ENCODE measurements around the gene MYBPC2.

The MYBPC2 gene

DNA sequence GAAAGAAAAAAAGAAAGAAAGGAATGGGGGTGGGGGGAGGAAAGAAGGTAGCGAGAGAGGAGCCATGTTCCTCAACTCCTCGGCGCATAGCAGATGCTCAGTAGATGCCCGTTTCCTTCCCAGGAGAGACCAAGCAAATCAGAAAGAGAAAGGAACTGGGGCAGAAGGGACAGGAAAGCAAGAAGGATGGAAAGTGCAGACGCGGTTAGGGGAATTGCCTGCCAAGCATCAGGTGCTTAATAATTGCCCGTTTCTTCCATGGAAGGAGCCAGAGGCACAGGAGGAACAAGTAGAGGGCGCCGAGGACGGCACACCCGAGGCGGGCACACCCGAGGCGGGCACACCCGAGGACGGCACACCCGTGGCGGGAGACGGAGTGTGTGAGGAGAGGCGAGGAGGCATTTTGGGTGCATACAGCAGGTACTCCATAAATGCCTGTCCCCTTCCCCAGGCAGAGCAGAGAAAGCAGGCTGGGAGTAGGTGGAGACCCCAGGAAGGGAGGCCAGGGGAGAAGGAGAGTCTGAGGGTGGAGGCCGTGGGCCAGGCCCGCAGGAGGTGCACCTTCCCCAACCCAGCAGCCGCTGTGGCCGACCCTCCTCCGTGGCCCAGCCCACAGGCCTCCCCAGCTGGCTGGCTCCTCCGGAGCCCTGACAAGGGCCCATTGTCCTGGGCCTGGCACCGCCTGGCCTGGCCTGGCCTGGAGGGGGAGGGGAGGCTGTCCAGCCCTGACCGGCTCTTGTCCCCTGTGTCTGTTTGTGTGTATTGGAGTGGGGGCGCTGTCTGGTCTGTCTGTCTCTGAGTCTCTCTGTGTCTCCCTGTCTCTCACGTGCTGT lies 63.7 kb downstream of the MYBPC2 start:
- no peak for DNase-seq (ENCODE audit: low spot score)

GRCh38 chr19:50497022-50497405 lies 64.3 kb downstream of the MYBPC2 start:
- DNase-seq (ENCODE audit: low spot score), result no peak

- no peak for DNase-seq (ENCODE audit: low spot score)
Measured at GRCh38 chr19:50498219-50499056, 65.7 kb downstream of the MYBPC2 start.

GRCh38 chr19:50500060-50500752 lies 67.5 kb downstream of the MYBPC2 start:
- no peak for DNase-seq (ENCODE audit: low spot score)

DNA sequence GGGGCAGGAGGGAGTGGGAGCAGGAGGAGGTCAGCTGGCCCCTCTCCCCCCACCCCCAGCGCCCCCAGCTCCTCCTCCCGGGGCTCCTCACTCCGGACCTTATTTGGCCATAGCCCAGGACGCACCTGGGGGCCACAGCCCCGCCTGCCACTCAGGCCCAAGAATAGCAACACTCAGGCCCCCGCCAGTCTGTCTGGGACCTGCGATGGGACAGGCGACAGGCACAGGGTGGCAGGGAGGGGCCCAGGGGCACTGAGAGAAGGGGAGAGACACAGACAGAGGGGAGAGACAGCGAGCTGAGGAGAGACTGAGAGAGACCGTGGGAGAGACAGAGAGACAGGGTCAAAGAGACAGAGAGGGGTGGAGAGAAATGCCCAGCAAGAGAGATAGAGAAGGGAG lies 68.1 kb downstream of the MYBPC2 start:
- no peak for DNase-seq (ENCODE audit: low spot score)

GRCh38 chr19:50501186-50501567 lies 68.5 kb downstream of the MYBPC2 start:
- DNase-seq (ENCODE audit: low spot score), result no peak

GRCh38 chr19:50501568-50502475 lies 69.1 kb downstream of the MYBPC2 start:
- no peak for DNase-seq (ENCODE audit: low spot score)

DNA sequence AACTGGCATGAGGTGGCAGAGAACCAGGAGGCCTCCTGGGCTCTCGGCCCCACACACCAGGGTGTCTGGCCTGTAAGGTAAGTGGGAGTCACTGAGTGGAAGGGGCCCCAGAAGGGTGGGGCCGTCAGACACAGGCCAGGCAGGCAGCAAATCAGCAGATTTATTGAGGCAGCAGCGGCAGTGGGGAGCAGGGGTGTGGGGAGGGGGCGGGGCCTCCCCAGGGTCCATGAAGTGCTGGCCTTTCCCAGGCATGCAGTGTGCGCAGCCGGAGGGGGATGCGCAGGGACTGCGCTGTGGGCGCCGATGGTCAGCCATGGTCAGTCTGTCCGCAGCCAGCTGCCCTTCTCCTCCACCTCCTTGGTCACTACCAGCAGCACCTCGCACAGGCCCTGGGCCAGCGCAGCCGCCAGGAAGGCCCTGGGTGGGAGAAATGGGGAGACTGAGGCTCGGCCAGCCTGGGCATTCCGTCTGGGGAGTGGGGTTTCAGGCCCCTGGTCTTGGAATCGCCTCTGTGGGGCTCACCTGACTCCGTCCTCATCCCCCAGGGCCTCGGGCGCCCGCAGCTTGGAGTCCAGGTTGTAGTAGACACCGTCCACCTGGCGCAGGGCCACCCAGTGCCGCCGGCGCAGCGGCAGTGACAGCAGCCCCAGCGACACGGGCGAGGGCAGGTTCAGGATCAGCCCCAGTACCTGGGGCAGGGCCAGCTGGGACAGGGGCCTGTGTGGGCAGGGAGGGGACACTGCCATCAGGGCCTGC lies 73.3 kb downstream of the MYBPC2 start:
- no peak for DNase-seq (ENCODE audit: low spot score)

DNA sequence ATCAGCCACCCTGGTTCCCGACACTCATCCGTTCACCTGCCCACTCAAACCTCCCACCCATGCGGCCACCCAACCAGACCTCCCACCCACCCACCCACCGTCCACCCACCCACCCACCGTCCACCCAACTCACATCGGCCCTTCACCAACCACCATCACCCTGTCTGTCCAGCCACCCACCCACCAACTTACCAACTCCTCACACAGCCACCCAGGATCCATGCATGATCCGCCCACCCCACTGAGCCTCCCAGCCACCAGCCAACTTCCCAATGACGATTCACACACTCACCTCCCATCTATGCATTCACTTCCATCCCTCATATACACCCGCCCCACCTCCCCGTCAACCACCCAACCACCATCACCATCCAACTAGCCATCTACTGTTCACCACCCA lies 74.0 kb downstream of the MYBPC2 start:
- DNase-seq (ENCODE audit: low spot score), result no peak

- DNase-seq (ENCODE audit: low spot score), result no peak
Measured at GRCh38 chr19:50507376-50507775, 74.7 kb downstream of the MYBPC2 start.

GRCh38 chr19:50508843-50509190 lies 76.1 kb downstream of the MYBPC2 start:
- no peak for DNase-seq (ENCODE audit: low spot score)

DNA sequence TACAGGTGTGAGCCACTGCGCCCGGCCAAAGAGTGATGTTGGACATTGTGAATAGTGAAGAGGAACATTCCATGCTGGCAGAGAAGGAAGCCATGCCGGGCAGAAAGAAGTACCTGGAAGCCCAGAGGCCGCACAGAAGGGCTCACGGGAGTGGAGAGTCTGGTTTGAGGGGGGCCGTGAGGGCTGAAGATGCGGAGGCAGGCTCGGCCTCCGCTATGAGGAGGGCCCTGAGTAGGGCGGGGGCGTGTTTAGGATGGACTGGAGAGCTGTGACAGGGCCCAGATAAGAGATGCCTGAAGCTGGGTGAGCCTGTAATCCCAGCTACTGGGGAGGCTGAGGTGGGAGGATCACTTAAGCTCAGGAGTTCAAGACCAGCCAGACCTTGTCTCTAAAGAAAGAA lies 76.7 kb downstream of the MYBPC2 start:
- DNase-seq (ENCODE audit: low spot score), result no peak

DNA sequence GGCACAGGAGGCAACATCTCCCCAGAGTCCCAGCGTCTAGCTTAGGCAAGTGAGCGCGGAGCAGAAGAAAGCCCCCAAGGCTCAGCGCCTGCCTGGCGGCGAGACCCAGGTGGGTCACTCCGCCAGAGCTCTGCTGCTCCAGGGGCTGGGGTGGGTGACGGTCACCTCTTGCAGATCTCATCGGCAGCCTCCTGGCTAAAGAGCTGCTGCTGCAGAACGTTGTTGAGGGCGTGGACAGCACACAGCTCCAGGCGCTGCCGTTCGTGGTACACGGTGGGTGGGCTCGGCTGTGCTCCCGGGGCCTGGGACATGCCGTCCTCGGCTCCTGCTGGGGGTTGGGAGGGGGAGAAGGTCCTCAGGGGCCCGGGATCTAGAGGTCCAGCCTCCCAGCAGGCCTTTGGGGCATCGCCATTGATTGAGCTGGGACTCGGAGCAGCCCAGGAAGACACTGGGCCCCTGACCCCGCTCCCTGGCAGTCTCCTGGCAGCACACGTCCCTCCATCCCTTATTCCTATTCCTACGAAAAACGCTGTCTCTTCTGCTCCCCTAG lies 77.5 kb downstream of the MYBPC2 start:
- no peak for DNase-seq (ENCODE audit: low spot score)

DNA sequence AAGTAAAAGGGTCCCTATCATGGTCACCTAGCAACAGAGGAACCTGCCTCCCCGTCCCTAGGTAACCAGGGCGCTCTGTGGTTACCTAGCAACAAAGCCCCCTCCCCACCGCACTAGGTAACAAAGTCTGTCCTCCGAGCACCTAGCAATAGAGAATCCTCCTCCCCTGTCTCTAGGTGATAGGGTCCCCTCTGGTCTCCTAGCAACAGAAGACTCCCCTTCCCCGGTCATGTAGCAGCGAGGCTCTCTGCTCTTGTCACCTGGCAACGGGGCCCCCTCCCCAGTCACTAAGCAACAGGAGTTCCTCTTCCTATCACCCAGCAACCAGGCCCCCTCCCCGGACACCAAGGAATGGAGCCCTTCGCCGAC lies 78.0 kb downstream of the MYBPC2 start:
- DNase-seq (ENCODE audit: low spot score), result peak; percentile 85

- DNase-seq (ENCODE audit: low spot score), result peak; percentile 97
Measured at GRCh38 chr19:50511069-50511822, 78.6 kb downstream of the MYBPC2 start, which contains the start of gene JOSD2. Gene JOSD2, minus strand, starts transcription at chr19:50511191. Its CDS starts 760 bp downstream, at chr19:50510431.

- no peak for DNase-seq (ENCODE audit: low spot score)
Measured at GRCh38 chr19:50512112-50512998, 79.7 kb downstream of the MYBPC2 start.

DNA sequence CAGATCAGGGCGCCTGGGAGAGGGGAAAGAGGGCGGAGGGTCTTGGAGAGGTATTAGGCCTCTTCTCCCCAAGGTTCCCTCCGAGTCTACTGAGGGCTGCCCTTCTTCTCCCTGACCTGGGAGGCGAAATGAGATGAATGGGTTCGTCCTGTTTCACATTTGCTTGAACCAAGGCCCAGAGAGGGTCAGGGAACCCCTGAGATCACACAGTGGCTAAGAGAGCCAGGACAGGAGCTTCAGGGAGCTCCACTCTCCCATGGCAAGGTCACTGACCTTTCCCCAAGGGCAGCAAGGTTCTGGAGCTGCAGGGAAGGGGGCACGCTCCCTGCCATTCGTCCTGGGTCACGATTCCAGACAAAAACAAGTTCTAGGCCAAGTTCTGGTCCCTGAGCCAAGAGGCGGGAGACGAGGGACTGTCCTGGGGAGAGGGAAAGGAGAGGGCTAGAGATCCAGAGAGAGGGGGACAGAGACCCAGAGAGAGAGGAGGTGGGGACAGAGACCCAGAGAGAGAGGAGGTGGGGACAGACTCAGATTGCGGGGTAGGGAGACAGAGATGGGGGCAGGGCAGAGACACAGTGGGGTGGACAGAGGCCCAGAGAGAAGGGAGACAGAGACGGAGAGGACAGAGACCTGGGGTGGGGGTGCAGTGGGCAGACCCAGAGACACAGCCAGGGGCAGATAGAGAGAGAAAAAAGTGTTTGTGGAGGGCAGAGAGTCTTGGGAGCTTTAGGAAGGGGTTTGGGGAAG lies 80.5 kb downstream of the MYBPC2 start:
- DNase-seq (ENCODE audit: low spot score), result no peak

All from SK-N-DZ (cell line).